ENCODE results near the gene ALX4.

DNA sequence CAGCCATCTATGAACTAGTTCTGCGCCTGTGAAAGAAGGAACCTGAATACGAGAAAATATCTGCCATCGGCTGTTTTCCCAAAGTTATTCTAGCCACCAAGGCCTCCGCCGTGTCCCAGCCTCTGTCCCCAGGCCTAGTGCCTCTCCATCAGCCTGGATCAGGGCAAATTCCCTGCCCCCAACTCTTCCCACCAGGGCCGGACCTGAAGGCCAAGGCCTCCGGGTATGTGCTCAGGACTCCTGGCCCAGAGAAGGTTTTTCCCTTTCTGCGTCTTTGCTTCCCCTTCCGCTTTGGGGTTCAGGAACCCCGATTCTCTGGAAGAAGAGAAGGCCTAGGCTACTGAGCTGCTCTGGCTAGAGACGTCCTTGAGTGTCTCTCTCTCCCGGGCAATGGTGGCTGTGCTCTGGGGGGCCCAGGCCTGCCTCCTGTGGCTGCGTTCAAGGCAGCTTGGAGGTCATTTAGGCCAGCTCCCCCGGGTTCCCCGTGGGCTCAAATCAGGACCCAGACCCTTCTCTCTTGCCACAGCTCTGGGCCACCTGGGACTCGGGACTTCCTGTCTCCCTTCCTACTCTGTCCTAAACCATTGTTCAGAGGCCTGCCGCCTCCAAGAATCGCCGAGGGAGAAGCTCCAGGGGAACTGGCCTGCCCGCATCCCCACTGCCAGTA, 1.6 kb downstream of the ALX4 start:
- TF ChIP-seq, protein P1, sequence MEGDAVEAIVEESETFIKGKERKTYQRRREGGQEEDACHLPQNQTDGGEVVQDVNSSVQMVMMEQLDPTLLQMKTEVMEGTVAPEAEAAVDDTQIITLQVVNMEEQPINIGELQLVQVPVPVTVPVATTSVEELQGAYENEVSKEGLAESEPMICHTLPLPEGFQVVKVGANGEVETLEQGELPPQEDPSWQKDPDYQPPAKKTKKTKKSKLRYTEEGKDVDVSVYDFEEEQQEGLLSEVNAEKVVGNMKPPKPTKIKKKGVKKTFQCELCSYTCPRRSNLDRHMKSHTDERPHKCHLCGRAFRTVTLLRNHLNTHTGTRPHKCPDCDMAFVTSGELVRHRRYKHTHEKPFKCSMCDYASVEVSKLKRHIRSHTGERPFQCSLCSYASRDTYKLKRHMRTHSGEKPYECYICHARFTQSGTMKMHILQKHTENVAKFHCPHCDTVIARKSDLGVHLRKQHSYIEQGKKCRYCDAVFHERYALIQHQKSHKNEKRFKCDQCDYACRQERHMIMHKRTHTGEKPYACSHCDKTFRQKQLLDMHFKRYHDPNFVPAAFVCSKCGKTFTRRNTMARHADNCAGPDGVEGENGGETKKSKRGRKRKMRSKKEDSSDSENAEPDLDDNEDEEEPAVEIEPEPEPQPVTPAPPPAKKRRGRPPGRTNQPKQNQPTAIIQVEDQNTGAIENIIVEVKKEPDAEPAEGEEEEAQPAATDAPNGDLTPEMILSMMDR (IDR thresholded peaks at IDR 0.05), result no peak
- no peak for TF ChIP-seq EZH2 (IDR thresholded peaks at IDR 0.05; ENCODE audit: borderline replicate concordance, insufficient read depth, low read depth, low read length, poor library complexity, severe bottlenecking)
